HG03457 (cell line): ENCODE data around the gene NIPSNAP2.
"Not testable (repeated sequence)": the region's sequence is repeated elsewhere in the genome, so short reads cannot be mapped to it uniquely, and the experiment has no call there.

Source experiments
- ATAC-seq: cut with Tn5 transposase; IDR thresholded peaks from one replicate; pipeline ENCODE4 v1.9.1; 2021; ENCODE audit warnings: moderate number of reproducible peaks; ENCODE audit not compliant: unreplicated experiment

The NIPSNAP2 gene

GRCh38 chr7:55964261-55965099 is at the start of gene NIPSNAP2:
Gene NIPSNAP2, plus strand, starts transcription at chr7:55964585. Its CDS starts 25 bp downstream, at chr7:55964610.
- ATAC-seq, result peak; percentile 84

GRCh38 chr7:55917771-55918170 is 46.6 kb upstream of the NIPSNAP2 start:
- ATAC-seq, result no peak

GRCh38 chr7:55928006-55928767 is 36.2 kb upstream of the NIPSNAP2 start:
- no peak for ATAC-seq

GRCh38 chr7:55931421-55932151 is 32.8 kb upstream of the NIPSNAP2 start:
- ATAC-seq, result no peak

GRCh38 chr7:55939514-55940123 is 24.8 kb upstream of the NIPSNAP2 start:
- no peak for ATAC-seq

GRCh38 chr7:55946545-55946944 is 17.8 kb upstream of the NIPSNAP2 start:
- ATAC-seq, result no peak

GRCh38 chr7:55951637-55952351 is 12.6 kb upstream of the NIPSNAP2 start, which contains the start of gene MRPS17:
Gene MRPS17, plus strand, starts transcription at chr7:55951877. Its CDS starts 1,319 bp downstream, at chr7:55953196.
- ATAC-seq, result peak; percentile 99

- not testable (repeated sequence) for ATAC-seq
Measured at GRCh38 chr7:55952352-55952671, 12.1 kb upstream of the NIPSNAP2 start.

- ATAC-seq, result no peak
Measured at GRCh38 chr7:55953707-55954475, 10.5 kb upstream of the NIPSNAP2 start.

GRCh38 chr7:55957190-55957589 is 7.2 kb upstream of the NIPSNAP2 start:
- no peak for ATAC-seq

GRCh38 chr7:55962014-55962413 is 2.4 kb upstream of the NIPSNAP2 start:
- ATAC-seq, result no peak

GRCh38 chr7:55963584-55964168 is 709 bp upstream of the NIPSNAP2 start:
- ATAC-seq, result no peak

- ATAC-seq, result no peak
Measured at GRCh38 chr7:55965100-55965470, 700 bp downstream of the NIPSNAP2 start.

- no peak for ATAC-seq
Measured at GRCh38 chr7:55965805-55966421, 1.5 kb downstream of the NIPSNAP2 start.

- no peak for ATAC-seq
Measured at GRCh38 chr7:55966851-55967250, 2.5 kb downstream of the NIPSNAP2 start.

GRCh38 chr7:55969391-55969790 is 5.0 kb downstream of the NIPSNAP2 start:
- ATAC-seq, result no peak

GRCh38 chr7:55970561-55970960 is 6.2 kb downstream of the NIPSNAP2 start:
- no peak for ATAC-seq

GRCh38 chr7:55970978-55971377 is 6.6 kb downstream of the NIPSNAP2 start:
- ATAC-seq, result no peak

- no peak for ATAC-seq
Measured at GRCh38 chr7:55973747-55974250, 9.4 kb downstream of the NIPSNAP2 start.
